ENCODE data around the gene CHD2.

CHD2 gene

DNA sequence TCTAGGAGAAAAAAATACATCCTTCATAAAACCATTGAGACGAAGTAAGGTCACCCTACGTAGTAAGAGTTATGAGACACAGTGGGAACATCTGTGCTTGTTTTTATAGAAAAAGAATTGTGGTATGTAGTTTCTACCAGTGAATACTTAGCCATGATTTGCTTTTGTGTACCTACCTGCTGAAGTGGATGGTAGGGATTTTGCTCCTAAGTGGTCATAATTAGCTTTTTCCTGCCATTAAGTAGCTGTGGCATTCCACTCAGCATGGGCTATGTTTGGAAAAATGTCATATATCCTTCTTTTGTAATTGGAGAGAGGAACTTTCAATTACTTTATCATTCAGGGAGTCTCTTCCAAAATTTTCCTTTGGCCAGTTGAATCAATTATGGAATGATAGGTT, 63.7 kb downstream of the CHD2 start:
- DNase-seq, result no peak

GRCh38 chr15:92968926-92969651, 69.0 kb downstream of the CHD2 start:
- DNase-seq, result no peak

DNA sequence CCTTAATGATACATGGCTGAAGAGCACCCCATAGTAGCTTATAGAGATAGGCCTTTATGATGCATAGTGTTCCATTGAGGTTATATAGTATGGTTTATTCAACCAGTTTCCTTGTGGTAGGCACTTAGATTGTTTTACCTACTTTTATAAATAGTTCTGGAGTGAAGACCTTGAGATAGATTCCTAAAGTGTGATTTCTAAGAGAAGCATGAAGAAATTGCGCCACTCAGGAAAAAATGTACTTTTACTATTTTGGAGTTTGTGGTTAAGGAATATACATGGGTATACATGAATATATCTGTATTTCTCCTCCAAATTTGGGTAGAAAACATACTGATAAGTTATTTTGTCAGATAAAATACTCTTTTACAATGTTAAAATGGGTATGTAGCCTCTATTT, 70.5 kb downstream of the CHD2 start:
- DNase-seq, result peak; percentile 45

GRCh38 chr15:92971081-92971480, 71.0 kb downstream of the CHD2 start:
- no peak for DNase-seq

GRCh38 chr15:92971713-92972112, 71.6 kb downstream of the CHD2 start:
- DNase-seq, result no peak

DNA sequence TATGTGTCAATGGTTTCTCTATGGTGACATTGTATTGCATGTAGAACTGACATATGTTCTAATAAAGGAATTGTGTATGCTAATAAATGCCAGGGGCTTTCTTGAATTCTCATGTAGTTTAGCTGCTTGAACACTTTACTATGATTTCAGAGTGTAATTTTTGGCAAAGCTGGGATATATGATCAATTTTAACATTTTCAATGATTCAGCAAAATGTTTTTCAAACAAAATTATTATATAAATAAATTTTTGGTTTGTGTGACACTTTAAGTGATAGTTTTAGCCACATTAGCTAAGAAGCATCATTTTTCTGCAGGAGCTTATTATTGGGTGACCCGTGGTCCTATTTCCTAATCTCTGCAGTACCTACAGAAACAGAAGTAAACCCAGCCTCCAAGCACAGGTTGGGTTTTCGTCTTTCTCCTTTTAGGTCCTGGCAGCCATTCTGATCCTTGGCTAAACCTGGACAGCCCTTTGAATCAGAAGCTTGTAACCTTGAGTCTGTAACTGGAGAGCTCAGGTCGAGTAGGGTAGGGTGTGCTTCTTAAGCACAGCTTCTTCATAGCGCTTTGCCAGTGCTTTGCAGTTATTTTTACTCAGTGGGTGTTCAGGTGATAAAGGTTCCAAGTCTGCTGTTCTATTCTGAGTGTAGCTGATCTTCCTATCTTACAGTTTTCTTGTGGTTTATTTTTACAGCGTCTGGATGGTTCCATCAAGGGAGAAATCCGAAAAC, 74.2 kb downstream of the CHD2 start:
- no peak for DNase-seq

DNA sequence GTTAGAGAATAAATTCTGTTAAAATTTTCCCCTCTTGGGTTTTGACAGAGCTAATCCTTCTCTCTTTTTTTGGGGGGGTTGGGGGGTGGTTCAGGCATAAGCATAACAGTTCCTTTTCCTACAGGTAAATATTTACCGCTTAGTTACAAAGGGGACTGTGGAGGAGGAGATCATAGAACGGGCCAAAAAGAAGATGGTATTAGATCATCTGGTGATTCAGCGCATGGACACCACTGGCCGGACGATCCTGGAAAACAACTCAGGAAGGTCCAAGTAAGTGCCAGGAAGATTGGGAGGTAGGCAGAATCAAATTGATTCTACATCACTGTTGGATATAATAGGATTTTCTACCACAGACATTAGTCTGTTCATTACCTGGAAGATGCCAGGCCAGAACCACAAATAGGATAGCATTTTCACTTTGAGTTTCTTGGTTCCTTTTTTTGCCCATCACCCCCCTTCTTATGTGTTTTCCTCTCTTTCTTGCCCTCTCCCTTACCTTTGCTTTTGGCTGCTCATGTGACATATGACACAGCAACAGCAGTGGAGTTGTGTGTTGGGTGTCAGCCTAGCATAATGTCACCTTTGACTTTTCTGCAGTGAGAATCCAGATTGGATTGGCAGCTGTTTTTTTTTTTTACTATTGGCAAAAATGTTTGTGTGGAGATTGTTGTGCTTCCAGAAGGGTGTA, 79.0 kb downstream of the CHD2 start:
- no peak for DNase-seq

- no peak for DNase-seq
Observed at GRCh38 chr15:92981333-92981732, 81.2 kb downstream of the CHD2 start.

- DNase-seq, result no peak
Observed at GRCh38 chr15:92984161-92984560, 84.0 kb downstream of the CHD2 start.

DNA sequence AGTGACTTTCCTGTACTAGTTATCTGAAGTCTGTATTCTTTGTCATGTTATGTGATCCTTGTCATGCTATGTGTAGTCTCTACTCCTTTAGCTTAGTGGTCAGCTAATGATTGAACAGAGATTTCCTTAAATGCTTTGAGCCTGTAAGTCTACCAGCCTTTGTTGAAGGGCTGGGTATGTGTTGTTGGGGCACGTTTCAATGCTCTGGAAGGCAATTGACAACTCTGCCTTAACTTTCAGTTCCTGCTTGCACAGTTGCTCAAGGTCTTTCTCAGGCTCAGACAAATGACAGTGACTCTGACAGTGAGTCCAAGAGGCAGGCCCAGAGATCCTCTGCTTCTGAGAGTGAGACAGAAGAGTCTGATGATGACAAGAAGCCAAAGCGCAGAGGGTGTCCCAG, 89.3 kb downstream of the CHD2 start:
- no peak for DNase-seq

DNA sequence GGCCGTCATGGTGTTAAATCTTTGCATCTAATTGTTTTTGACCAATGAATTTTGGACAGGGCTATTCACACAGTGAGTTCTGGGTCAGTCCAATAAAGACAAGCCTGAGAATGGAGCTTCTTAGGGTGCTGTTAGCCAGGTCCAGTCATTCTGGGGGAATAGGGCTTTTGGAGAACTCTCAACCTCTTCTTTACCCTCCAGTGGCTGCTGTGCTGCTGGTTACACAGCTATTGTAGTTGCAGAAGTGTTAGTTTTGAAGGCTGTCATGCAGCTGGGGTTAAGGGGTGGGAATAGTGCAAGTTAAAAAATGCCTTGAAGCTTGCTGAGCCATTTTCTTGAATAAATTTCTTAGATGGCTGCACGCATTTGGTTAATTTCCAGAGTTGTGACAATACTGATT, 89.9 kb downstream of the CHD2 start:
- no peak for DNase-seq

DNA sequence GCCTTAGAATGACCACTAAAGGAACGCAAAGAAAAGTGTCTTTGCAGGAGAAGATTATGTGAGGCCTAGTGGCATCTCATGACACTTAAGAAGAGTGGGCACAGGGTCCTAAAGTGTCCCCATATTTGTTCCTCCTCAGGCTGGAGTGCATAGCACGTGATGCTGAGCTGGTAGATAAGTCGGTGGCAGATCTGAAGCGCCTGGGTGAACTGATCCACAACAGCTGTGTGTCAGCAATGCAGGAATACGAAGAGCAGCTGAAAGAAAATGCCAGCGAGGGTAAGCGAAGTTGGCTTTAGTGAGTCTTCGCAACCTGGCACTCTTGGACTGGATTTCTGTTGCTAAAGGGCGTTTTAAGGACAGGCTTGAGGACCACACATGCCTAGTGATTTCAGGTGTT, 92.6 kb downstream of the CHD2 start:
- no peak for DNase-seq

DNA sequence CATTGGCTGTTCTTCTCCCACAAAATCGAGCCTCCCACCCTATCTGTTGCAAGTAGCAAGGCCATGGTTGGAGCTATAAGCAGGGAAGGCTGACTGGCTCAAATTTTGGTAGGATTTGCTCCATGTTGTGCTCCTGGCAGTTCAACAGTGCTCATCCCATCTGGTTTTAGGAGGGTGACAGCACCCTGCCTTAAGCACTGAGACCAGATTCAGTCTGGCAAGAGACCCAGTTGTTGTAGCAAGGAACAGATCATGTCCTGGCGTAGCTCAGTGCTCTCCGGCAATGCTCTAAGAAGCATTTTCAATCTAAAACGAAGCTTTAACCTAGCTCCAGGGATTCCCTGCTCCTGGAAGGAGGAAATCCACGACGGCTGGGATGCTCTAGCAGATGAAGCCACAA, 97.7 kb downstream of the CHD2 start:
- no peak for DNase-seq

GRCh38 chr15:93001156-93001555, 101.0 kb downstream of the CHD2 start:
- no peak for DNase-seq

DNA sequence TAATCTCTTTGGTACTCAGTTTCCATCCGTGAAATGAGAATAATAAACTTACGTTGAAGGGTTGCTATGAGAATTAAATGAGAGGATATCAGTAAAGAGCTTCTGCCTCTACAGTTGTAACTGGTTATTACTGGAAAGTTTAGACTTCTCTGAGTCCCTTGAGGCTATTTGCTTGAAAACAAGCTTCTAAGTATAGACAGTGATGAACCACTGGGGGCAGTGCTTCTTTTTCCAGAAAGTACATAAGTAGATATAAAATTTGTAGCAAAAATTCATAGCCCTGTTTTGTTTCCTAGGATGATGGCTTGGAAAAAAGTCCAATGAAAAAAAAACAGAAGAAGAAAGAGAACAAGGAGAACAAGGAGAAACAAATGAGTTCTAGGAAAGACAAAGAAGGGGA, 101.8 kb downstream of the CHD2 start:
- DNase-seq, result no peak

GRCh38 chr15:93005133-93005532, 105.0 kb downstream of the CHD2 start:
- DNase-seq, result no peak

GRCh38 chr15:93007994-93008393, 107.9 kb downstream of the CHD2 start:
- no peak for DNase-seq

DNA sequence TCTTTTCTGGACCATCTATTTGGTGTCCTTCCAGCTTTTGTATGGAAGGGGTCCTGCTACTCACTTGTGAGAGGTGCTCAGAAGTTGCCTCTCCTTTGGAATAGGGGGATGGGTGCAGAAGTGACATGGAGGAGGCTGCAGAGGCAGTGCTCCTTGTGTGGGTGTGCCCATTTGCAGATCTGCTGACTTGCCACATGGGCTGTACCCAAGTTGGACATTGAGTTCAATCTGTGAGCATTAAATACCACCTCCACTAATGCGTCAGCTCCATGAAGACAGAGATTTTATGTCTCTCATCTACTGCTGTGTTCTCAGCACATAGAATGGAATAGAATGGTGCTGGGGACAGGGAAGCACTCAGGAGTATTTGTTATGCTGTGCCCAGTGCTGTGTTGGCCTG, 112.7 kb downstream of the CHD2 start:
- no peak for DNase-seq

DNA sequence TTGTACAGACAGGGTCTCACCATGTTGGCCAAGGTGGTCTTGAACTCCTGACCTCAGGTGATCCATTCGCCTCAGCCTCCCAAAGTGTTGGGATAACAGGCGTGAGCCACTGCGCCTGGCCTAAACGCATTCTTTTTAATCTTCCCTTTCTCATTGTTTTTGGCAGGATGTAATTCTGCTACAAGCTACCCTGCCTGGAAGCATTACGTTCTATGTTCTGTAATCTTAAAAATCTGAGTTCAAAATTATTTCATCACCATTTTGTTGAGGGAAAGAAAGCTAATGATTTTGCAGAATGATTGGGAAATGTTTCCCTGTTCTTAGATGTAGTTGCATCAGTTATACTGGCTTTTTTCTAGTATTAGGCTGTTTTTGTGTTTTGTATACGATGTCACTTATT, 117.4 kb downstream of the CHD2 start:
- peak; percentile 23 for DNase-seq

DNA sequence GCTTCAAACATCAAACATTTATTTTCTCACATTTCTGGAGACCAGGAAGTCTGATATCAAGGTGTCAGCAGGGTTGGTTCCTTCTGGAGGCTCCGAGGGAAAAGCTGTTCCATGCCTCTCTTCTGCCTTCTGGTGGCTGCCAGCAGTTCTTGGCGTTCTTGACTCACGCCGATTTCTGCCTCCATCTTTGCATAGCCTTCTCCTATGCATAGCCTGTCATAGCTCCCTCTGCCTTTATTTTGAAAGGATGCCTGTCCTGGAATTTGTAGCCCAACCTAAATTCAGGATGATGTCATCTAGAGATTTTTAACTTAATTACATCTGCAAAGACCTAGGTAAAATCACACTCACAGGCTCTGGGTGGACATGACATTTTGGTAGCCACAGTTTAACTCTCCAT, 118.5 kb downstream of the CHD2 start:
- DNase-seq, result peak; percentile 28

DNA sequence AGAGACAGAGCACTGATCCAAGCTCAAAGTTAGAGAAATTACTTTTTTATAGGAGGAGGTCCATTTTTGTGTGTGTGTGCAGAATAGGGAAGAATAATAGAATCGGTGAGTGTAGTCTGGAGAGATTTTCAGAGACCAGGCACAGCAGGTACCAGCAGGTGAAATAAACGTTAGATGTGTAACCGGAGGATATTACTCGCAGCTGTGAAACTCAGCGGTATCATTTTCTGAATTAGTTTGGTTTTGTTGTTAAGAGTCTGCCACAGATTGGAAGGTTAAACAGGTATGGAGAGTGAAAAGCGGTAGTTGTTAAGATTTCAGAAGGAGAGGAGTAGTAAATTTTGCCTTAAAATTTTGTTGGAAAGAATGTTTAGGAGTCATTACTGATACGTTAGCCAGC, 119.0 kb downstream of the CHD2 start:
- no peak for DNase-seq

GRCh38 chr15:93019971-93020370, 119.8 kb downstream of the CHD2 start:
- no peak for DNase-seq

- no peak for DNase-seq
Observed at GRCh38 chr15:93020976-93021772, 121.0 kb downstream of the CHD2 start.
